ENCODE measurements around the gene IFNL2. TPM values are rescaled to one million over a fixed set of nuclear protein-coding genes. Genes with fewer than 3 reads are reported as not detected.

Gene IFNL2
- total RNA-seq, 1 experiment from 2014 or later = not detected

DNA sequence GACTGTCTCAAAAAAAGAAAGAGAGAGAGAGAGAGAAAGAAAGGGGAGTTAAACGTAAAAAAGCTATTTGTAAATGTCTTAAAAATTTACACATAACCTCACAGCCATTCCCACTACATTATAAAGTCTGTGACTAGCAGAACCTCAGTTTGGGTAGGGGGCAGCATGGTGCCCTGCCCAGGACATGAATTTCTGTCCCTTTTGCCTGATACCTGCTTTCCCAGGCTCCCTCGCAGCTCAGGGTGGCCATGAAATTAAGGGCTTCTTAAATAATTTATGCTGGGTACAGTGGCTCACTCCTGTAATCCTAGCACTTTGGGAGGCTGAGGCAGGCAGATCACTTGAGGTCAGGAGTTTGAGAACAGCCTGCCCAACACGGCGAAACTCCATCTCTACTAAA, 32.8 kb downstream of the IFNL2 start:
- Mint-ChIP-seq H3K9me3 (ENCODE audit: low read depth, unreplicated experiment) (peaks cover 2% of the 10 kb centered on the region), H3K27ac (ENCODE audit: unreplicated experiment) (no peak overlapping the region), H3K36me3 (ENCODE audit: insufficient read depth, unreplicated experiment) (no peaks in the 10 kb centered on the region), H3K4me1 (ENCODE audit: low read depth, unreplicated experiment) (peaks cover 15% of the 10 kb centered on the region), H3K27me3 (ENCODE audit: unreplicated experiment) (peaks cover 69% of the 10 kb centered on the region), H3K4me3 (ENCODE audit: low read depth, unreplicated experiment) (no peak overlapping the region)
- DNase-seq = no peak
- intact Hi-C loops (cut with micrococcal nuclease; ENCODE audit: unreplicated experiment) = no loop called here
- no TSS peak for BruUV-seq (replicated peaks)
- CTCF ChIA-PET = interaction anchor here (0.6 kb wide), 1 partner anchor 25 kb away, joined by 3 read pairs; no protein-coding TSS in a partner anchor
- TF ChIP-seq, protein P1, sequence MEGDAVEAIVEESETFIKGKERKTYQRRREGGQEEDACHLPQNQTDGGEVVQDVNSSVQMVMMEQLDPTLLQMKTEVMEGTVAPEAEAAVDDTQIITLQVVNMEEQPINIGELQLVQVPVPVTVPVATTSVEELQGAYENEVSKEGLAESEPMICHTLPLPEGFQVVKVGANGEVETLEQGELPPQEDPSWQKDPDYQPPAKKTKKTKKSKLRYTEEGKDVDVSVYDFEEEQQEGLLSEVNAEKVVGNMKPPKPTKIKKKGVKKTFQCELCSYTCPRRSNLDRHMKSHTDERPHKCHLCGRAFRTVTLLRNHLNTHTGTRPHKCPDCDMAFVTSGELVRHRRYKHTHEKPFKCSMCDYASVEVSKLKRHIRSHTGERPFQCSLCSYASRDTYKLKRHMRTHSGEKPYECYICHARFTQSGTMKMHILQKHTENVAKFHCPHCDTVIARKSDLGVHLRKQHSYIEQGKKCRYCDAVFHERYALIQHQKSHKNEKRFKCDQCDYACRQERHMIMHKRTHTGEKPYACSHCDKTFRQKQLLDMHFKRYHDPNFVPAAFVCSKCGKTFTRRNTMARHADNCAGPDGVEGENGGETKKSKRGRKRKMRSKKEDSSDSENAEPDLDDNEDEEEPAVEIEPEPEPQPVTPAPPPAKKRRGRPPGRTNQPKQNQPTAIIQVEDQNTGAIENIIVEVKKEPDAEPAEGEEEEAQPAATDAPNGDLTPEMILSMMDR (IDR thresholded peaks at IDR 0.05; ENCODE audit: unreplicated experiment) = no peak

GRCh38 chr19:39301562-39301961, 33.4 kb downstream of the IFNL2 start:
- CTCF ChIA-PET = no interaction called here
- TF ChIP-seq, protein P1 (IDR thresholded peaks at IDR 0.05; ENCODE audit: unreplicated experiment) = no peak
- no TSS peak for BruUV-seq (replicated peaks)
- intact Hi-C loops (cut with micrococcal nuclease; ENCODE audit: unreplicated experiment) = no loop called here
- Mint-ChIP-seq H3K9me3 (ENCODE audit: low read depth, unreplicated experiment) (peaks cover 2% of the 10 kb centered on the region), H3K4me3 (ENCODE audit: low read depth, unreplicated experiment) (no peak overlapping the region), H3K27ac (ENCODE audit: unreplicated experiment) (no peak overlapping the region), H3K27me3 (ENCODE audit: unreplicated experiment) (peaks cover 69% of the 10 kb centered on the region), H3K36me3 (ENCODE audit: insufficient read depth, unreplicated experiment) (no peaks in the 10 kb centered on the region), H3K4me1 (ENCODE audit: low read depth, unreplicated experiment) (peaks cover 17% of the 10 kb centered on the region)
- no peak for DNase-seq

DNA sequence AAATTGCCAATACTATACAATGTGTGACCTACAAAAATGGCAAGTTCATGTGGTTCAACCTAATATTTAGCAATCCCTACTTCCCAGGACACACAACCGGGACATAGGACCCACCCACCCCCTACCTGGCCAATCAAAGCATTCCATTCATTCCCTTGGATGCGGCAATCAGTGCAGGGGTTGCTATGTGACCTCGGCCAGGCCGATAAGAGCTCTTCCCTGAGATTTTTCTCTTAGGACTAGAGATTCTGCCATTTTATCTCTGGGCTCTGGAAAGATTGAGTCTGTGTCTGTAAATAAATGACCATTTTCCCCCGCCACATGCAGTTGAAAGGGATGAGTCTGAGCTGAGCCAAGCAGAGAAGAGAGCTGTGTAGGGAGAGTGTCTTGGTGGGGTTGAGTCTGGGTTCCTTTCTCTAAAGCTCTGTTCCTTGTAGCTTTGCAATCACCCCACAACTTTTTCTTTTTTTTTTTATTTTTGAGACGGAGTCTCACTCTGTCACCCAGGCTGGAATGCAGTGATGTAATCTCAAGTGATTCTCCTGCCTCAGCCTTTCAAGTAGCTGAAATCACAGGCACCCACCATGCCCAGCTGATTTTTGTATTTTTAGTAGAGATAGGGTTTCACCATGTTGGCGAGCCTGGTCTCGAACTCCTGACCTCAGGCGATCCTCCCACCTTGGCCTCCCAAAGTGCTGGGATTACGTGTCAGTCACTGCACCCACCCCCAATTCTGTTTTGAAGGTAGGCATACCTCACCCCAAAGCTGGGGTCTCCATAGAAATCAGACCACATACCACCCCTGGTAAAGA, 35.4 kb downstream of the IFNL2 start:
- CTCF ChIA-PET = interaction anchor here (0.7 to 1.3 kb wide), 2 partner anchors 11 to 88 kb away, joined by 3 read pairs; no protein-coding TSS in a partner anchor
- TF ChIP-seq, protein P1 (IDR thresholded peaks at IDR 0.05; ENCODE audit: unreplicated experiment) = no peak
- intact Hi-C loops (cut with micrococcal nuclease; ENCODE audit: unreplicated experiment) = no loop called here
- no peaks in the 10 kb centered on the region for H3K36me3 Mint-ChIP-seq (ENCODE audit: insufficient read depth, unreplicated experiment)
- peaks cover 58% of the 10 kb centered on the region for H3K27me3 Mint-ChIP-seq (ENCODE audit: unreplicated experiment)
- H3K27ac Mint-ChIP-seq (ENCODE audit: unreplicated experiment) = no peak overlapping the region
- DNase-seq = no peak
- peaks cover 24% of the 10 kb centered on the region for H3K4me1 Mint-ChIP-seq (ENCODE audit: low read depth, unreplicated experiment)
- no TSS peak for BruUV-seq (replicated peaks)
- peaks cover 2% of the 10 kb centered on the region for H3K9me3 Mint-ChIP-seq (ENCODE audit: low read depth, unreplicated experiment)
- H3K4me3 Mint-ChIP-seq (ENCODE audit: low read depth, unreplicated experiment) = no peak overlapping the region

DNA sequence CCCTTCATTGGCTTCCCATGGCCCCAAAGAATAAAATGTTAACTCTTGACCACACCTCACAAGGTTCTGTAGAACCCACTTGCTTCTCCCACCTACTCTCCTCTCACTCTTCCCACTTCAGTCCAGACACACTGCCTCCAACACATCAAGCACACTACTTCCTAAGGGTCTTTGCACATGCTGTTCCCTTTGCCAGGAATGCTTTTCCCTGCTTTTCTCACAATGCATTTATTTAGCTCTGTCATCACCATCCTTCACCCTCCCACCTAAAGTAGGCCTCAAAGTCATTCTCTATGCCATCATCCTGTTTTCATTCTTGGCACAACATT, 36.0 kb downstream of the IFNL2 start:
- BruUV-seq (replicated peaks) = no TSS peak
- peaks cover 24% of the 10 kb centered on the region for H3K4me1 Mint-ChIP-seq (ENCODE audit: low read depth, unreplicated experiment)
- TF ChIP-seq, protein P1 (IDR thresholded peaks at IDR 0.05; ENCODE audit: unreplicated experiment) = no peak
- peaks cover 2% of the 10 kb centered on the region for H3K9me3 Mint-ChIP-seq (ENCODE audit: low read depth, unreplicated experiment)
- no peak overlapping the region for H3K4me3 Mint-ChIP-seq (ENCODE audit: low read depth, unreplicated experiment)
- intact Hi-C loops (cut with micrococcal nuclease; ENCODE audit: unreplicated experiment) = no loop called here
- CTCF ChIA-PET = interaction anchor here (1.3 kb wide), 1 partner anchor 11 kb away, joined by 3 read pairs; no protein-coding TSS in a partner anchor
- H3K36me3 Mint-ChIP-seq (ENCODE audit: insufficient read depth, unreplicated experiment) = no peaks in the 10 kb centered on the region
- H3K27me3 Mint-ChIP-seq (ENCODE audit: unreplicated experiment) = peaks cover 54% of the 10 kb centered on the region
- no peak for DNase-seq
- no peak overlapping the region for H3K27ac Mint-ChIP-seq (ENCODE audit: unreplicated experiment)

Data from Calu3 (cell line).